Measurements from ENCODE around the gene KIAA1328.
"Not testable (repeated sequence)": the region's sequence is repeated elsewhere in the genome, so short reads cannot be mapped to it uniquely, and the experiment has no call there.

Gene KIAA1328

GRCh38 chr18:36888778-36889177 lies 59.9 kb downstream of the KIAA1328 start:
- DNase-seq: no peak

- no peak for DNase-seq
Observed at GRCh38 chr18:36889321-36889720, 60.4 kb downstream of the KIAA1328 start.

GRCh38 chr18:36889742-36890141 lies 60.8 kb downstream of the KIAA1328 start:
- no peak for DNase-seq

GRCh38 chr18:36890598-36890997 lies 61.7 kb downstream of the KIAA1328 start:
- DNase-seq: no peak

DNA sequence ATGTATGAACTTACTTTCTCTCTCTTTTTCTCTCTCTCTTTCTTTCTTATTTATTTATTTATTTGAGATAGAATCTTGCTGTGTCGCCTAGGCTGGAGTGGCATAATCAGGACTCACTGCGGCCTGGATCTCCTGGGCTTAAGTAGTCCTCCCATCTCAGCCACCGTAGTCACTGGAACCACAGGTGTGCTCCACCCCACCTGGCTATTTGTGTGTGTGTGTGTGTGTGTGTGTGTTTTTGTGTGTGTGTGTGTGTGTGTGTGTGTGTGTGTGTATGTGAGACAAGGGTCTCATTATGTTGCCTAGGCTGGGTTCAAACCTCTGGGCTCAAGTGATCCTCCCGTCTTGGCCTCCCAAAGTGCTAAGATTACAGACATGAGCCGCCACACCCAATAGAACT lies 64.3 kb downstream of the KIAA1328 start:
- DNase-seq: no peak

DNA sequence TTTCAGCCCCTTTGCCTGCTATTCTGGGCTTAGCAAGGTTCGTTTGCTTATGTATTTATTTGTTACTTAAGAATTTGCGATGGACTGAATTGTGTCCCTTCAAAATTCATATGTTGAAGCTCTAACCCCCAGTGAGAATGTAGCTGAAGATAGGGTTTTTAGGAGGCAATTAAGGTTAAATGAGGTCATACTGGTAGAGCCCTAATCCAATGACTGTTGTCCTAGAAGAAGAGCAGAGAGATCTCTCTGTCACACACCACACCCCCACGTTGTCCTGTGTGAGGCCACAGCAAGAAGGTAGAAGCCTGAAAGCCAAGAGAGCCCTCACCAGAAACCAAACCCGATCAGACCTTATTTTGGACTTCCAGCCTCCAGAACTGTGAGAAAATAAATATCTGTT lies 66.7 kb downstream of the KIAA1328 start:
- no peak for DNase-seq

DNA sequence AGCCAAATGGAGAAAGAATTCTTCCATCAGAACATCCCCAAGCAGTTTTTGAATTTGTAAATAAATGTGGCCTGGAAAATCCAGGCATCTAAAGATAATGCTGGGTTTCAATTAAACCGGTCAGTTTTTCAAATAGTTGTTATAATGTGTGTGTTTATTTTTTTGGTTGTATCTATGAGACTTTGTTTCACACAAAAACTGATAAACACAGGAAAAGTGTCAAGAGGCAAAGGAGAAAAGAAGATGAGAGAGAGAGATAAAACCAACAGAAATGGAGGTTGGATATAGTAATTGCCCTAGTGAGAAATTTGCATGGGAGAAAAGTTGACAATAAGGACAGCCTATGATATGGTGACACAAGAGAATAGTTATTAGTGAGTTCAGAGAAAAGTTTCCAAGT lies 68.3 kb downstream of the KIAA1328 start:
- DNase-seq: no peak

GRCh38 chr18:36899289-36899688 lies 70.4 kb downstream of the KIAA1328 start:
- peak in 1 of 3 experiments; percentile 14 for DNase-seq

DNA sequence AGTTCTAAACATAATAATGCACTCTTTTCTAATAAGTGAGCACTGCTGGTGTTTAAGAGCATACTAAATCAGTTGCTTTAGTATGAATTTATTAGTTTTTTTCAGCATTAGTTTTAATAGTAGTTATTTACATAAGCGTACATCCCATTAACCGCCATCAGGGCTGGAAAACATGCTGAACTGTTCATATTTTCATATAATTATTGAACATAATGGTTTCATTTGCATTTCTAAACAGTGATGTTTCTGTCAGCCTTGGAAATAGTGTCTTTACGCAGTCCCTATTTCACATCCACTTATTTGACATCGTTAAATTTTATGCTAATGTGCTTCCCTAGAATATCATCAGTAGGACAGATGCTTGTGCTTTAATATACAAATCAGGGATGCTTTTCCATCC lies 71.5 kb downstream of the KIAA1328 start:
- no peak for DNase-seq

- DNase-seq: no peak
Observed at GRCh38 chr18:36901277-36901701, 72.4 kb downstream of the KIAA1328 start.

GRCh38 chr18:36903215-36903928 lies 74.4 kb downstream of the KIAA1328 start:
- no peak for DNase-seq

DNA sequence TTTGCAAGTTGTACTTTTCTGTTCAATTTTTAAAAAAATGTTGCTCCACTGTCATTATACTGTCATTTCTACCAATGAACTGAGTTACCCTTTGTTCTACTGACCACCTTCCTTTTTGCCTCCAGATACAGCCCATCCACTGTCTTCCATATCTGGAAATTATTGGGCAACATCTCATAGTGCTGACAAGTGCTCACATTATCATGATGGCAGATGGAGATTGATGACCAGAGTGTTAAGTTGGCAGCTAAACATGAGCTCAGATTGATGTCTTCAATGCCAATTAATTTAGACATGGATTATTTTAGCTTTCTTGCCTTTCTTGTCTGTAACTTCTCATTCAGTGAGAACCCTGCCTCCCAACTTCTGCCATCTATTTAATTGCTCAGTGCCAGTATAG lies 76.6 kb downstream of the KIAA1328 start:
- DNase-seq: peak in 1 of 3 experiments; percentile 9

DNA sequence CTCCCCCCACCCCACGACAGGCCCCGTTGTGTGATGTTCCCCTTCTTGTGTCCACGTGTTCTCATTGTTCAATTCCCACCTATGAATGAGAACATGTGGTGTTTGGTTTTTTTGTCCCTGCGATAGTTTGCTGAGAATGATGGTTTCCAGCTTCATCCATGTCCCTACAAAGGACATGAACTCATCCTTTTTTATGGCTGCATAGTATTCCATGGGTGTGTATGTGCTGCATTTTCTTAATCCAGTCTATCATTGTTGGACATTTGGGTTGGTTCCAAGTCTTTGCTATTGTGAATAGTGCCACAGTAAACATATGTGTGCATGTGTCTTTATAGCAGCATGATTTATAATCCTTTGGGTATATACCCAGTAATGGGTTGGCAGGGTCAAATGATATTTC lies 80.4 kb downstream of the KIAA1328 start:
- DNase-seq: not testable (repeated sequence)

GRCh38 chr18:36912887-36913286 lies 84.0 kb downstream of the KIAA1328 start:
- DNase-seq: no peak

DNA sequence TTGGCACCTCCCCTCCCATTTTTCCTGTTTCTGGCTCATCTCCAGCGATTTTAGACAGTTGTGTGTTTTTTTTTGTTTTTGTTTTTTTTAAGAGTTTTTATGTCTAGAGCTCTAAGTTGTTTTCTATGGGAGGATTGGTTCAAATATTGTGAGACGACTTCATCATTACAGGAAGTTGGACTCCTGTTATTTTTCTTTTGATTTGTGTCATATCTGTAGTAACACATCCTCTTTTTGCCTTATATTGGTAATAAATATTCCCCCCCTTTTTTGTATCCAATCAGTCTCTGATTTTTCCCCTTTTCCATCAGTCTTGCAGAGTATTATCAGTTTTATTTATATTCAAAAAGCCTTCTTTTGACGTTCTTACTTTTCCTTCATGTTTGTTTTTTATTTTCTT lies 89.0 kb downstream of the KIAA1328 start:
- DNase-seq: no peak

DNA sequence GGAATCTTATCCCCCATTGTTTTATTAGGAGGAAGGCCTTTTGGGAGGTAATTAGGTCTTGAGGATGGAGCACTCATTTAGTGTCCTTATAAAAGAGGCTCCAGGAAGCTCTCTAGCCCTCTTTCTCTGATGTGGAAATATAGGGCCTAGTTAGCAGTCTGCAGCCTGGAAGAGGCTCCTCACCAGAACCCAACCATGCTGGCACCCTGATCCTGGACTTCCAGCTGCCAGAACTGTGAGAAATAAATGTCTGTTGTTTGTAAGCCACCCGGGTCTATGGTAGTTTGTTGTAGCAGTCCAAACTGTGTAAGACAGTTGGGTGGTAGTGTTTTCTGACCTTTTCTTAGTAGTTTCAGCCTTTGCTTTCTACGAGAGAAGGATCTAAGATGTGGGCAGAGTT lies 100.7 kb downstream of the KIAA1328 start:
- no peak for DNase-seq

GRCh38 chr18:36931106-36931505 lies 102.2 kb downstream of the KIAA1328 start:
- no peak for DNase-seq

GRCh38 chr18:36933552-36933951 lies 104.6 kb downstream of the KIAA1328 start:
- no peak for DNase-seq

GRCh38 chr18:36934884-36935283 lies 106.0 kb downstream of the KIAA1328 start:
- no peak for DNase-seq

DNA sequence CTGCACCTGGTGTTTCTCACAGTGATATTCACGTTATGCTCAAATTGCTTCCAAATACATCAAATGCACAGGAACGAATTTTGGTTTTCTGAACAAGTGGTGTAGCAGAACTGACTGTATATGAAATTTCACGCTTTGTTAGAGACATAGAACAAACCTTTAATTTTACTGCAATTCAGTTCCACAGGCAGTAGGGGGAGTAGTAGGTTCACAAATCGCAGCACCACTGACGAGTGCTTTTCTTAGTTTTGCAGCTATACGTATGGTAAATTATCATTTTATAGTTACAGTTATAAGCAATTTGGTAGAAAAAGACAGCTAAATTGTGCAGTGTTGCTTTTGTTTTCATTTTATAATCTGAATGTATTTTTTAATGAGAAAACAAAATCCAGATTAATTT lies 113.3 kb downstream of the KIAA1328 start:
- DNase-seq: peak in 2 of 3 experiments; percentile 6 to 44

GRCh38 chr18:36947820-36948348 lies 119.0 kb downstream of the KIAA1328 start:
- no peak for DNase-seq

- DNase-seq: no peak
Observed at GRCh38 chr18:36950282-36950681, 121.4 kb downstream of the KIAA1328 start.

GRCh38 chr18:36950960-36951359 lies 122.0 kb downstream of the KIAA1328 start:
- no peak for DNase-seq

GRCh38 chr18:36953047-36953446 lies 124.1 kb downstream of the KIAA1328 start:
- no peak for DNase-seq

DNA sequence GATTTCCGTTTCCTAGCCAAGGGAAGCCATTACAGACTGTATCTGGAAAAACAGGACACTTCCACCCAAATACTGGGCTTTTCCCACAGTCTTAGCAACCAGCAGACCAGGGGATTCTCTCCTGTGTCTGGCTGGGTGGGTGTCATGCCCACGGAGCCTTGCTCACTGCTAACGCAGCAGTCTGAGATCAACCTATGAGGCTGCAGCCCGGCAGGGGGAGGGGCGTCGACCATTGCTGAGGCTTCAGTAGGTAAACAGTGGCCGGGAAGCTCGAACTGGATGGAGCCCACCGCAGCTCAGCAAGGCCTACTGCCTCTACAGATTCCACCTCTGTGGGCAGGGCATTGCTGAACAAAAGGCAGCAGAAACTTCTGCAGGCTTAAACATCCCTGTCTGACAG lies 131.1 kb downstream of the KIAA1328 start:
- DNase-seq: no peak

Data from NCI-H1417 (cell line).